IMR-90 (cell line): Measurements from ENCODE around the gene ANKRD2. TPM values are rescaled to one million over a fixed set of nuclear protein-coding genes. Genes with fewer than 3 reads are reported as not detected.
A peak's percentile ranks its signal among the peaks of the same experiment; 100 is the strongest.

Source experiments
- ATAC-seq: fragments of 200-7000 bp; cut with Tn5 transposase; 2 replicates; pipeline ENCODE4 v1.9.1; 2020; ENCODE audit warnings: low read depth, mild to moderate bottlenecking, moderate library complexity
- BruUV-seq: library from RNA; stranded (reverse); fragments of 400-500 nt; replicated peaks from 2 replicates; lab custom pipeline; 2021; lab: Mats Ljungman, UMichigan
- CTCF ChIA-PET: fragments of 300-600 bp; formaldehyde crosslinking; extraction: SDS; loops from one replicate; lab custom pipeline; 2021; ENCODE audit warnings: antibody characterized with exemption; lab: Yijun Ruan, JAX
- POLR2A ChIA-PET: fragments of 300-600 bp; sonication (Branson Sonifier 250); formaldehyde crosslinking; loops from one replicate; lab custom pipeline; 2022; ENCODE audit warnings: antibody characterized with exemption; ENCODE audit not compliant: unreplicated experiment; lab: Charles Lee
- DNase-seq: peaks from one replicate; pipeline ENCODE4 v3.0.0; 2013
- H2AFZ ChIP-seq: replicated peaks from 2 replicates; pipeline ENCODE3; 2013; ENCODE audit warnings: low read length, mild to moderate bottlenecking; ENCODE audit not compliant: poor library complexity
- H2AK5ac ChIP-seq: 2 replicates; pipeline ENCODE4 v1.6.1; 2013; ENCODE audit warnings: low read depth, low read length, inconsistent platforms
- H2AK9ac ChIP-seq: replicated peaks from 2 replicates; pipeline ENCODE3; 2013; ENCODE audit warnings: mild to moderate bottlenecking, low read depth, low read length, moderate library complexity; ENCODE audit not compliant: poor library complexity
- H2BK120ac ChIP-seq: 2 replicates; pipeline ENCODE4 v1.6.1; 2013; ENCODE audit warnings: low read depth, low read length, inconsistent platforms
- H2BK15ac ChIP-seq: 3 replicates; pipeline ENCODE4 v1.6.1; 2013; ENCODE audit warnings: low read depth, low read length, inconsistent platforms
- H2BK20ac ChIP-seq: 2 replicates; pipeline ENCODE4 v1.6.1; 2013; ENCODE audit warnings: low read depth, mild to moderate bottlenecking, inconsistent platforms, low read length, moderate library complexity
- H2BK5ac ChIP-seq: 2 replicates; pipeline ENCODE4 v1.6.1; 2013; ENCODE audit warnings: mild to moderate bottlenecking, low read depth, low read length, inconsistent platforms; ENCODE audit not compliant: poor library complexity, severe bottlenecking
- H3K14ac ChIP-seq: replicated peaks from 2 replicates; pipeline ENCODE4 v1.6.1; 2013; ENCODE audit warnings: low read depth, low read length, inconsistent platforms
- H3K18ac ChIP-seq: 2 replicates; pipeline ENCODE4 v1.6.1; 2013; ENCODE audit warnings: low read depth, low read length, control low read depth
- H3K23ac ChIP-seq: 2 replicates; pipeline ENCODE4 v1.6.1; 2013; ENCODE audit warnings: low read depth, low read length, inconsistent platforms
- H3K27ac ChIP-seq: 2 replicates; pipeline ENCODE4 v1.5.1; 2013; ENCODE audit warnings: mild to moderate bottlenecking, control low read depth, low read length; ENCODE audit not compliant: insufficient read depth
- H3K27me3 ChIP-seq: 2 replicates; pipeline ENCODE4 v1.6.1; 2013; ENCODE audit warnings: low read length; ENCODE audit not compliant: control insufficient read depth, insufficient read depth
- H3K36me3 ChIP-seq: 2 replicates; pipeline ENCODE4 v1.6.1; 2013; ENCODE audit warnings: low read length, mixed read lengths; ENCODE audit not compliant: control insufficient read depth, insufficient read depth
- H3K4ac ChIP-seq: 2 replicates; pipeline ENCODE4 v1.6.1; 2013; ENCODE audit warnings: low read depth, low read length, inconsistent platforms
- H3K4me1 ChIP-seq: 2 replicates; pipeline ENCODE4 v1.6.1; 2013; ENCODE audit warnings: low read length, mixed read lengths; ENCODE audit not compliant: control insufficient read depth, insufficient read depth
- H3K4me2 ChIP-seq: 2 replicates; pipeline ENCODE4 v1.6.1; 2013; ENCODE audit warnings: low read depth, mild to moderate bottlenecking, control low read depth, low read length, moderate library complexity
- H3K4me3 ChIP-seq: 2 replicates; pipeline ENCODE4 v1.5.1; 2013; ENCODE audit warnings: low read depth, mild to moderate bottlenecking, control low read depth, low read length, moderate library complexity; ENCODE audit not compliant: insufficient read depth
- H3K56ac ChIP-seq: 2 replicates; pipeline ENCODE4 v1.6.1; 2013; ENCODE audit warnings: low read length, inconsistent platforms; ENCODE audit not compliant: insufficient read depth; ENCODE audit errors: extremely low read depth
- H3K79me1 ChIP-seq, 2 experiments: 2 replicates each; pipeline ENCODE4 v1.6.1; 2013; ENCODE audit warnings: low read length in 2 of 2, inconsistent platforms in 1 of 2, low read depth in 1 of 2
- H3K9ac ChIP-seq: 2 replicates; pipeline ENCODE4 v1.6.1; 2013; ENCODE audit warnings: low read depth, low read length, control low read depth
- H3K9me1 ChIP-seq: 2 replicates; pipeline ENCODE4 v1.6.1; 2013; ENCODE audit warnings: low read length, inconsistent platforms; ENCODE audit not compliant: insufficient read depth
- H3K9me3 ChIP-seq: 2 replicates; pipeline ENCODE4 v1.6.1; 2013; ENCODE audit warnings: low read length; ENCODE audit not compliant: control insufficient read depth, insufficient read depth
- H4K20me1 ChIP-seq: 2 replicates; pipeline ENCODE4 v1.6.1; 2013; ENCODE audit warnings: low read length, inconsistent platforms; ENCODE audit not compliant: insufficient read depth
- H4K5ac ChIP-seq: 2 replicates; pipeline ENCODE4 v1.6.1; 2013; ENCODE audit warnings: mild to moderate bottlenecking, low read depth, low read length, control low read depth
- H4K8ac ChIP-seq, 2 experiments: 2 replicates each; pipeline ENCODE4 v1.6.1; 2013; ENCODE audit warnings: low read depth in 2 of 2, low read length in 2 of 2, control low read depth in 1 of 2, inconsistent platforms in 1 of 2
- H4K91ac ChIP-seq: 2 replicates; pipeline ENCODE4 v1.6.1; 2013; ENCODE audit warnings: low read depth, low read length, inconsistent platforms; ENCODE audit not compliant: insufficient read depth
- BHLHE40 ChIP-seq: fragments of 150-350 bp; IDR thresholded peaks from 2 replicates; pipeline ENCODE4 v1.6.1; 2016; ENCODE audit warnings: mild to moderate bottlenecking, low read depth, low read length
- CEBPB ChIP-seq: IDR thresholded peaks from 2 replicates; pipeline ENCODE4 v1.6.1; 2012; ENCODE audit warnings: low read depth, low read length, improper control_type of control experiment
- CHD1 ChIP-seq: IDR thresholded peaks from 2 replicates; pipeline ENCODE4 v1.6.1; 2012; ENCODE audit warnings: low read depth, low read length, improper control_type of control experiment
- CTCF ChIP-seq: conservative IDR thresholded peaks from 2 replicates; pipeline ENCODE4 v1.5.1; 2012; ENCODE audit warnings: mild to moderate bottlenecking, low read depth, low read length, improper control_type of control experiment
- MAFK ChIP-seq: IDR thresholded peaks from 2 replicates; pipeline ENCODE4 v1.6.1; 2012; ENCODE audit warnings: low read depth, low read length, improper control_type of control experiment
- MAZ ChIP-seq: IDR thresholded peaks from 2 replicates; pipeline ENCODE4 v1.6.1; 2012; ENCODE audit warnings: low read depth, mild to moderate bottlenecking, low read length, improper control_type of control experiment, moderate library complexity, borderline replicate concordance
- MXI1 ChIP-seq: IDR thresholded peaks from 2 replicates; pipeline ENCODE4 v1.6.1; 2012; ENCODE audit warnings: low read depth, mild to moderate bottlenecking, low read length, moderate library complexity, borderline replicate concordance
- NFE2L2 ChIP-seq: fragments of 150-350 bp; IDR thresholded peaks from 2 replicates; pipeline ENCODE4 v1.6.1; 2016; ENCODE audit warnings: low read depth, mild to moderate bottlenecking, low read length
- POLR2A ChIP-seq: IDR thresholded peaks from 2 replicates; pipeline ENCODE4 v1.6.1; 2012; ENCODE audit warnings: mild to moderate bottlenecking, low read depth, low read length
- RAD21 ChIP-seq: IDR thresholded peaks from 2 replicates; pipeline ENCODE4 v1.6.1; 2012; ENCODE audit warnings: low read length, improper control_type of control experiment
- RCOR1 ChIP-seq: IDR thresholded peaks from 2 replicates; pipeline ENCODE4 v1.6.1; 2012; ENCODE audit warnings: mild to moderate bottlenecking, low read length, improper control_type of control experiment; ENCODE audit not compliant: insufficient replicate concordance
- RFX5 ChIP-seq: IDR thresholded peaks from 2 replicates; pipeline ENCODE4 v1.8.0; 2012; ENCODE audit warnings: low read depth, mild to moderate bottlenecking, low read length, moderate library complexity
- SMC3 ChIP-seq: fragments of 150-350 bp; IDR thresholded peaks from 2 replicates; pipeline ENCODE4 v1.6.1; 2016; ENCODE audit warnings: low read depth, mild to moderate bottlenecking, antibody characterized with exemption, low read length, moderate library complexity
- WGBS, 2 experiments: methylation state at CpG; one replicate each; pipeline versions ENCODE4 v1.1.5 to v1.1.7; 2013; ENCODE audit warnings: missing lambda C conversion rate in 2 of 2; ENCODE audit not compliant: insufficient read length in 1 of 2; ENCODE audit errors: extremely low coverage in 2 of 2; 5-methylcytosine and 5-hydroxymethylcytosine counted together
- dilution Hi-C: fragments of 300-500 bp; cut with HindIII; formaldehyde crosslinking; loops from one replicate; pipeline ENCODE4 v1.14.3; 2018; ENCODE audit warnings: low sequenced_read_pairs; ENCODE audit not compliant: unreplicated experiment
- in situ Hi-C: fragments of 300-500 bp; cut with MboI; formaldehyde crosslinking; loops from 3 replicates; pipeline ENCODE4 v1.14.3; 2019; ENCODE audit warnings: low sequenced_read_pairs, inconsistent platforms, mixed read lengths
- intact Hi-C: fragments of 100-400 bp; cut with micrococcal nuclease; formaldehyde crosslinking; loops from 2 replicates; pipeline ENCODE4 v1.10.0; 2022
- polyA plus RNA-seq, 3 experiments: library from polyadenylated mRNA; depleted of rRNA; stranded (reverse); fragments of >200 nt; gene quantifications; 2 replicates each; pipeline ENCODE4 v1.2.3, GENCODE V29; 2012; ENCODE audit warnings: low replicate concordance in 1 of 3
- total RNA-seq: library from RNA; depleted of rRNA; stranded (reverse); fragments of >200 nt; gene quantifications from 2 replicates; pipeline ENCODE4 v1.2.3, GENCODE V29; 2012
- TF ChIP-seq, protein P1 (sequence below): fragments of 150-350 bp; IDR thresholded peaks from 2 replicates; pipeline ENCODE4 v1.6.1; 2017; ENCODE audit warnings: mild to moderate bottlenecking, antibody characterized with exemption, low read length, low read depth
- TF ChIP-seq, protein P2 (sequence below): fragments of 150-350 bp; IDR thresholded peaks from 2 replicates; pipeline ENCODE4 v1.6.1; 2016; ENCODE audit warnings: low read depth, mild to moderate bottlenecking, low read length, moderate library complexity, borderline replicate concordance

ANKRD2 gene
- total and polyA plus RNA-seq, 2 of the 4 experiments (the other 2 are of a cell fraction): 0.36 to 0.65 TPM

DNA sequence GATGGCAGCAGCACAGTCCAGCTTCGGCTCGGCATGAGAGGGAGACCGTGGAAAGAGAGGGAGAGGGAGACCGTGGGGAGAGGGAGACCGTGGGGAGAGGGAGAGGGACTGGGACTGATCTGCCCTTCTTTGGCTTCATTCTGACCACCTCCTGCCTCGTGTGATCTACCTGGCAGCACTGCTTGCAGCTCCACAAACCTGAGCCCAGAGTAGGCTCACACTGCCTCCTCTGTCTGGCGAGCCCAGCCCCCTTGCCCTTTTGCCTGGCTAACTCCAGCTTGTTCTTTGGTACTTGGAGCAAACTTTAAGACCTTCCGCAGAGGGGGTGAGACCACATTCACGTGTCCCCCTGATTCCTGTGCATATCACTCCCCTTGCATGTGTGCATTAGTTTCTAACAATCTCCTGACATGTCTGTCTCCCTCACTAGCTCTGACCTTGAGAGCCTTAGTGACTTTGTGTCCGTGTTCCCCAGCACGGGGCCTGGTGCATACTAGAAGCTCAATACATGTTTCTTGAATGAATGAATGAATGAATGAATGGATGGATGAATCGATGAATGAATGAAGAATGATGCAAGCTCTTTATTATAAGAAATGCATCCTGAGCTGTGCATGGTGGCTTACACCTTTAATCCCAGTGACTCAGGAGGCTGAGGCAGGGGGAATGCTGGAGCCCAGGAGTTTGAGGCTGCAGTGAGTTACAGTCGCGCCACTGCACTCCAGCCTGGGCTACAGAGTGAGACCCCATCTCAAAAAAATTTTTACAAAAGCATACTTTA, 42.7 kb upstream of the ANKRD2 start:
- in situ Hi-C loops: no loop called here
- Histone ChIP-seq H3K27me3 (no peaks in the 10 kb centered on the region), H2BK20ac (no peak overlapping the region), H3K36me3 (peaks cover 2% of the 10 kb centered on the region; the same call in 1 of the 2 replicates), H4K20me1 (peaks cover 42% of the 10 kb centered on the region), H2BK5ac (no peak overlapping the region), H2BK15ac (no peak overlapping the region), H2AK5ac (no peak overlapping the region), H2AFZ (no peak overlapping the region), H3K4me2 (no peak overlapping the region), H2BK120ac (no peak overlapping the region), H3K79me1 (peaks cover 6 to 58% of the 10 kb centered on the region in 2 experiments), H3K56ac (no peak overlapping the region), H3K23ac (no peak overlapping the region; the same call in 1 of the 2 replicates), H3K4me1 (peaks cover 13% of the 10 kb centered on the region), H2AK9ac (peak overlapping the region; percentile 65), H3K9me1 (peaks cover 21% of the 10 kb centered on the region), H3K9me3 (no peaks in the 10 kb centered on the region), H4K5ac (no peak overlapping the region), H3K18ac (no peak overlapping the region), H3K4ac (no peak overlapping the region), H3K14ac (no peak overlapping the region), H4K91ac (no peak overlapping the region), H3K27ac (no peak overlapping the region), H3K4me3 (no peak overlapping the region), H4K8ac (no peak overlapping the region), H3K9ac (no peak overlapping the region)
- no TSS peak for BruUV-seq
- DNase-seq (no peak), ATAC-seq (no peak)
- POLR2A ChIA-PET: interaction anchor here (0.6 kb wide), 1 partner anchor 31 kb away, joined by 6 read pairs; no protein-coding TSS in a partner anchor
- CTCF ChIA-PET: no interaction called here
- dilution Hi-C loops: no loop called here
- intact Hi-C loops: no loop called here
- WGBS, 2 experiments: 94% methylated on average over 2 of the region's 14 CpGs; no CpG with 5 or more reads in 1 of the 2 experiments
- TF ChIP-seq CEBPB (no peak), NFE2L2 (no peak), SMC3 (no peak), POLR2A (no peak), RFX5 (no peak), BHLHE40 (no peak), MAZ (no peak), CHD1 (no peak), MXI1 (no peak), CTCF (no peak), RCOR1 (no peak), RAD21 (no peak), MAFK (no peak)
- TF ChIP-seq, protein P1, sequence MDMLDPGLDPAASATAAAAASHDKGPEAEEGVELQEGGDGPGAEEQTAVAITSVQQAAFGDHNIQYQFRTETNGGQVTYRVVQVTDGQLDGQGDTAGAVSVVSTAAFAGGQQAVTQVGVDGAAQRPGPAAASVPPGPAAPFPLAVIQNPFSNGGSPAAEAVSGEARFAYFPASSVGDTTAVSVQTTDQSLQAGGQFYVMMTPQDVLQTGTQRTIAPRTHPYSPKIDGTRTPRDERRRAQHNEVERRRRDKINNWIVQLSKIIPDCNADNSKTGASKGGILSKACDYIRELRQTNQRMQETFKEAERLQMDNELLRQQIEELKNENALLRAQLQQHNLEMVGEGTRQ: no peak
- TF ChIP-seq, protein P2, sequence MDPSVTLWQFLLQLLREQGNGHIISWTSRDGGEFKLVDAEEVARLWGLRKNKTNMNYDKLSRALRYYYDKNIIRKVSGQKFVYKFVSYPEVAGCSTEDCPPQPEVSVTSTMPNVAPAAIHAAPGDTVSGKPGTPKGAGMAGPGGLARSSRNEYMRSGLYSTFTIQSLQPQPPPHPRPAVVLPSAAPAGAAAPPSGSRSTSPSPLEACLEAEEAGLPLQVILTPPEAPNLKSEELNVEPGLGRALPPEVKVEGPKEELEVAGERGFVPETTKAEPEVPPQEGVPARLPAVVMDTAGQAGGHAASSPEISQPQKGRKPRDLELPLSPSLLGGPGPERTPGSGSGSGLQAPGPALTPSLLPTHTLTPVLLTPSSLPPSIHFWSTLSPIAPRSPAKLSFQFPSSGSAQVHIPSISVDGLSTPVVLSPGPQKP: no peak
